ENCODE data around the gene TENT4B. TPM values are rescaled to one million over a fixed set of nuclear protein-coding genes. Genes with fewer than 3 reads are reported as not detected.

Gene TENT4B
- total and polyA plus RNA-seq, 2 donors (not counting 1 experiment from before 2014, with no cell fraction given) = 11.1 to 12.2 TPM

DNA sequence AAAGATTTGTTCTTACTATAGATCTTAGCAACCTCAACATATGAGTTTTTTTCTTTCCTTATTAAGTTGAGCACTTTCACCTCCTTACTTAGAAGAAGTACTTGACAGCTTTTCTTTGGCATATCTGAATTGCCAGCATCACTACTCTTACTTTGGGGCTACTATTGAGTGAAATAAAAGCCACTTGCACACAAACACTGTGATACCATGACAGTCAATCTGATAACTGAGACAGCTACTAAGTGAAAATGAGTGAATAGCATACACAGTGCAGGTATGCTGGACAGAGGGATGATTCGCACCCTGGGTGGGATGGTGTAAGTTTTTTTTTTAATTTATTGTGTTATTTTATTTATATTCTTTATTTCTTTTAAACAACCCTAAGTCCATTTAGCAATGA is 13.5 kb upstream of the TENT4B start:
- TF ChIP-seq, protein P1, sequence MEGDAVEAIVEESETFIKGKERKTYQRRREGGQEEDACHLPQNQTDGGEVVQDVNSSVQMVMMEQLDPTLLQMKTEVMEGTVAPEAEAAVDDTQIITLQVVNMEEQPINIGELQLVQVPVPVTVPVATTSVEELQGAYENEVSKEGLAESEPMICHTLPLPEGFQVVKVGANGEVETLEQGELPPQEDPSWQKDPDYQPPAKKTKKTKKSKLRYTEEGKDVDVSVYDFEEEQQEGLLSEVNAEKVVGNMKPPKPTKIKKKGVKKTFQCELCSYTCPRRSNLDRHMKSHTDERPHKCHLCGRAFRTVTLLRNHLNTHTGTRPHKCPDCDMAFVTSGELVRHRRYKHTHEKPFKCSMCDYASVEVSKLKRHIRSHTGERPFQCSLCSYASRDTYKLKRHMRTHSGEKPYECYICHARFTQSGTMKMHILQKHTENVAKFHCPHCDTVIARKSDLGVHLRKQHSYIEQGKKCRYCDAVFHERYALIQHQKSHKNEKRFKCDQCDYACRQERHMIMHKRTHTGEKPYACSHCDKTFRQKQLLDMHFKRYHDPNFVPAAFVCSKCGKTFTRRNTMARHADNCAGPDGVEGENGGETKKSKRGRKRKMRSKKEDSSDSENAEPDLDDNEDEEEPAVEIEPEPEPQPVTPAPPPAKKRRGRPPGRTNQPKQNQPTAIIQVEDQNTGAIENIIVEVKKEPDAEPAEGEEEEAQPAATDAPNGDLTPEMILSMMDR (conservative IDR thresholded peaks at IDR 0.05 in 1 of 2, IDR thresholded peaks at IDR 0.05 in 1 of 2; ENCODE audit: low read depth in 1 of 2, low read length in 2 of 2) = no peak
- TF ChIP-seq EZH2 (IDR thresholded peaks at IDR 0.05; ENCODE audit: low read length, missing control alignments) = no peak
- H3K9ac ChIP-seq (ENCODE audit: insufficient read depth, low read length) = no peak overlapping the region
- H4K20me1 ChIP-seq (ENCODE audit: control insufficient read depth, extremely low read depth, insufficient read depth, low read length) = no peaks in the 10 kb centered on the region
- peaks cover 3% of the 10 kb centered on the region for H3K27me3 ChIP-seq (ENCODE audit: control insufficient read depth, insufficient read depth, low read length)
- H3K4me2 ChIP-seq (ENCODE audit: extremely low read depth, insufficient read depth, low read length) = no peak overlapping the region
- no peaks in the 10 kb centered on the region for H3K36me3 ChIP-seq (ENCODE audit: control insufficient read depth, insufficient read depth, low read length)
- H3K9me3 ChIP-seq (ENCODE audit: control insufficient read depth, insufficient read depth, low read depth, low read length) = no peaks in the 10 kb centered on the region
- H3K79me2 ChIP-seq (ENCODE audit: control insufficient read depth, insufficient read depth, low read length) = no peaks in the 10 kb centered on the region
- DNase-seq (ENCODE audit: low read depth in 2 of 2) = no peak
- H3K4me3 ChIP-seq (replicated peaks in 1 of 4; ENCODE audit: control extremely low read depth in 1 of 4, insufficient read depth in 1 of 4, low read depth in 3 of 4, low read length in 4 of 4) = no peak overlapping the region
- H3K27ac ChIP-seq (ENCODE audit: insufficient read depth, low read length) = no peak overlapping the region
- no peak overlapping the region for H2AFZ ChIP-seq (ENCODE audit: low read length)
- H3K4me1 ChIP-seq (ENCODE audit: control insufficient read depth, extremely low read depth, insufficient read depth, low read length) = no peaks in the 10 kb centered on the region

DNA sequence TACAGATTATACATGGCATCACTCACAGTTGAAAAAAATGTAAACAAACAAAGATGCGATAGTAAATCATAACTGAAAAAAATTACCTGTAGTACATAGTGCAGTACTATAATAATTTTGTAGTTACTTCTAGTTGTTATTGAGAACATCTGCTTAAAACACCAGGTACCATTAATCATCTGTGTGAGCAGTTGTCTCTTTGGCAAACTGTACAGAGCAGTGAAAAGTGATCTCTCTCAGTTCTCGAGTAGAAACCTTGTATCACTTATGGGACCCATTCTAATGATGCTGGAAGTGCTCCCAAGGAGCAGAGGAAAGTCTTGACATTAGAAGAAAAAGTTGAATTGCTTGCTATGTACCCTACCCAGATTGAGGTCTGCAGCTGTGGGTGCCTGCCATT is 8.9 kb upstream of the TENT4B start:
- no peaks in the 10 kb centered on the region for H3K36me3 ChIP-seq (ENCODE audit: control insufficient read depth, insufficient read depth, low read length)
- no peak overlapping the region for H3K27ac ChIP-seq (ENCODE audit: insufficient read depth, low read length)
- no peaks in the 10 kb centered on the region for H3K4me1 ChIP-seq (ENCODE audit: control insufficient read depth, extremely low read depth, insufficient read depth, low read length)
- H3K9me3 ChIP-seq (ENCODE audit: control insufficient read depth, insufficient read depth, low read depth, low read length) = no peaks in the 10 kb centered on the region
- no peak overlapping the region for H3K4me3 ChIP-seq (replicated peaks in 1 of 4; ENCODE audit: control extremely low read depth in 1 of 4, insufficient read depth in 1 of 4, low read depth in 3 of 4, low read length in 4 of 4)
- H2AFZ ChIP-seq (ENCODE audit: low read length) = no peak overlapping the region
- no peak overlapping the region for H3K4me2 ChIP-seq (ENCODE audit: extremely low read depth, insufficient read depth, low read length)
- no peak overlapping the region for H3K9ac ChIP-seq (ENCODE audit: insufficient read depth, low read length)
- H3K27me3 ChIP-seq (ENCODE audit: control insufficient read depth, insufficient read depth, low read length) = no peaks in the 10 kb centered on the region
- H4K20me1 ChIP-seq (ENCODE audit: control insufficient read depth, extremely low read depth, insufficient read depth, low read length) = no peaks in the 10 kb centered on the region
- no peak for TF ChIP-seq EZH2 (IDR thresholded peaks at IDR 0.05; ENCODE audit: low read length, missing control alignments)
- TF ChIP-seq, protein P1 (conservative IDR thresholded peaks at IDR 0.05 in 1 of 2, IDR thresholded peaks at IDR 0.05 in 1 of 2; ENCODE audit: low read depth in 1 of 2, low read length in 2 of 2) = no peak
- no peaks in the 10 kb centered on the region for H3K79me2 ChIP-seq (ENCODE audit: control insufficient read depth, insufficient read depth, low read length)
- no peak for DNase-seq (ENCODE audit: low read depth in 2 of 2)

DNA sequence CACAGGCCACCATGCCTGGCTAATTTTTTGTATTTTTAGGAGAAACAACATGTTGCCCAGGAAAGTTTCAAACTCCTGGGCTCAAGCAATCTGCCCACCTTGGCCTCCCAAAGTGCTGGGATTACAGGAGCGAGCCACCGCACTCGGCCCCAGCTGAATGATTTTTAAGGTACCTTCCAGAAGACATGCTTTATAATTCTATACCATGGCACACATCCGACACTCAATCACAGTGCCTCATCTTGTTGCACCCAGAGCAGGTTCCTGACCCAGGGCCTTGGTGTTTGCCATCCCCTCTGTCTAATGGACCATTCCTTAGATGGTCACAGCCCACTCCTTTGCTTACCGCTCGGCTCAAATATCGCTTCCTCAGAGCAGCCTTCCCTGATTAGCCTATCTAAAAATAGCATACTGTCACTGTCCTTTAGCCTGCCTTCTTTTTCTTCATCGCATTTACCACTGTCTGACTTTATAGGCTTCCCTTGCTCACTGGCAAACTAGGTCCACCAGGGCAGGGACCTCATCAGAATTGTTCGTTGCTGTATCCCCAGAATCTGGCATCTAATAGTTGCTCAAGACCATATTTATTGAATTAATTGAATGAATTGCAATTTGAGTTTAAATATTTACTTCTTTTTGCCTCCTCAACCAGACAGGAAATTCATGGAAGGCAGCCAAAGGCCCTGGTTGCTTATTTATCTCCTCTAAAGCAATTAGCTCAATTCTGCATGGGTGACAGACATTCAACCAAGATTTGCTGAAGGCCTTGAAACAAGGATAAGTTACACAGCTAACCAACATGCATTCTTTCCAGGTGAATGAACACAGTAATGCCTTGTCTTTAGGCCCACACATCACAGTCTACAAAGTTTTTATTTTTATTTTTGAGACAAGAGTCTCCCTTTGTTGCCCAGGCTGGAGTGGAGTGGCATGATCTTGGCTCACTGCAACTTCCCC is 6.3 kb upstream of the TENT4B start:
- Histone ChIP-seq H3K4me2 (ENCODE audit: extremely low read depth, insufficient read depth, low read length) (no peak overlapping the region), H3K27ac (ENCODE audit: insufficient read depth, low read length) (no peak overlapping the region), H3K27me3 (ENCODE audit: control insufficient read depth, insufficient read depth, low read length) (no peaks in the 10 kb centered on the region), H3K36me3 (ENCODE audit: control insufficient read depth, insufficient read depth, low read length) (no peaks in the 10 kb centered on the region), H4K20me1 (ENCODE audit: control insufficient read depth, extremely low read depth, insufficient read depth, low read length) (no peaks in the 10 kb centered on the region), H3K4me3 (replicated peaks in 1 of 4; ENCODE audit: control extremely low read depth in 1 of 4, insufficient read depth in 1 of 4, low read depth in 3 of 4, low read length in 4 of 4) (no peak overlapping the region), H3K79me2 (ENCODE audit: control insufficient read depth, insufficient read depth, low read length) (no peaks in the 10 kb centered on the region), H3K4me1 (ENCODE audit: control insufficient read depth, extremely low read depth, insufficient read depth, low read length) (peaks cover 1% of the 10 kb centered on the region), H3K9me3 (ENCODE audit: control insufficient read depth, insufficient read depth, low read depth, low read length) (no peaks in the 10 kb centered on the region), H2AFZ (ENCODE audit: low read length) (no peak overlapping the region), H3K9ac (ENCODE audit: insufficient read depth, low read length) (no peak overlapping the region)
- TF ChIP-seq, protein P1 (conservative IDR thresholded peaks at IDR 0.05 in 1 of 2, IDR thresholded peaks at IDR 0.05 in 1 of 2; ENCODE audit: low read depth in 1 of 2, low read length in 2 of 2) = no peak
- no peak for TF ChIP-seq EZH2 (IDR thresholded peaks at IDR 0.05; ENCODE audit: low read length, missing control alignments)
- peak in 1 of 2 donors; percentile 50 for DNase-seq (ENCODE audit: low read depth in 2 of 2)
